H1 (cell line): ENCODE data around the gene NUDCD2. TPM values are rescaled to one million over a fixed set of nuclear protein-coding genes. Genes with fewer than 3 reads are reported as not detected.

Experiments used
- CTCF ChIA-PET: fragments of 300-600 bp; sonication (Branson Sonifier 250); formaldehyde crosslinking; loops from one replicate; lab custom pipeline; 2021; ENCODE audit not compliant: partially characterized antibody; lab: Charles Lee
- POLR2A ChIA-PET: fragments of 300-600 bp; sonication (Branson Sonifier 250); formaldehyde crosslinking; loops from one replicate; lab custom pipeline; 2021; ENCODE audit warnings: inconsistent platforms; ENCODE audit not compliant: partially characterized antibody; lab: Charles Lee
- DNase-seq, 2 experiments: peaks; one replicate each; pipeline versions ENCODE4 v3.0.0 to v3.0.0-alpha.2; 2010 to 2022; ENCODE audit warnings: low spot score in 2 of 2, low read depth in 1 of 2, mixed read lengths in 1 of 2
- FAIRE-seq: peaks from 2 replicates; lab custom pipeline; 2011; peaks lifted over from hg19 to GRCh38; lab: Jason Lieb, UNC
- H2AFZ ChIP-seq: 2 replicates; pipeline ENCODE4 v1.8.1; 2012; ENCODE audit warnings: low read length, inconsistent platforms
- H2AK5ac ChIP-seq: 2 replicates; pipeline ENCODE4 v1.6.1; 2013; ENCODE audit warnings: low read depth, low read length
- H2BK120ac ChIP-seq: replicated peaks from 2 replicates; pipeline ENCODE3; 2013; ENCODE audit warnings: low read depth, low read length, inconsistent platforms
- H2BK12ac ChIP-seq: 2 replicates; pipeline ENCODE4 v1.6.1; 2013; ENCODE audit warnings: low read depth, low read length
- H2BK15ac ChIP-seq: 2 replicates; pipeline ENCODE4 v1.6.1; 2013; ENCODE audit warnings: low read length
- H2BK20ac ChIP-seq: 2 replicates; pipeline ENCODE4 v1.6.1; 2013; ENCODE audit warnings: low read length
- H2BK5ac ChIP-seq: 2 replicates; pipeline ENCODE4 v1.6.1; 2013; ENCODE audit warnings: low read depth, low read length
- H3K14ac ChIP-seq: 2 replicates; pipeline ENCODE4 v1.6.1; 2013; ENCODE audit warnings: inconsistent platforms; ENCODE audit not compliant: insufficient read length
- H3K18ac ChIP-seq: 2 replicates; pipeline ENCODE4 v1.6.1; 2013; ENCODE audit warnings: low read length; ENCODE audit errors: extremely low read depth
- H3K23ac ChIP-seq: 2 replicates; pipeline ENCODE4 v1.6.1; 2013; ENCODE audit warnings: inconsistent platforms; ENCODE audit not compliant: insufficient read length
- H3K23me2 ChIP-seq: 2 replicates; pipeline ENCODE4 v1.6.1; 2013; ENCODE audit warnings: low read depth, low read length
- H3K27ac ChIP-seq: 2 replicates; pipeline ENCODE4 v1.6.1; 2011; ENCODE audit warnings: low read depth, low read length, inconsistent platforms
- H3K27me3 ChIP-seq, 4 experiments: replicated peaks in 1 of 4; 1 replicate in 1 of 4; 2 replicates in 3 of 4; pipeline versions ENCODE4 v1.6.1 to v1.8.1; 2011 to 2013; ENCODE audit warnings: low read length in 3 of 4, mild to moderate bottlenecking in 3 of 4, inconsistent platforms in 2 of 4, mixed read lengths in 2 of 4, moderate library complexity in 1 of 4; ENCODE audit not compliant: control insufficient read depth in 3 of 4, insufficient read depth in 3 of 4; ENCODE audit errors: extremely low read depth in 1 of 4
- H3K36me3 ChIP-seq, 4 experiments: 2 replicates each; pipeline versions ENCODE4 v1.6.1 to v1.8.1; 2011 to 2013; ENCODE audit warnings: mild to moderate bottlenecking in 4 of 4, low read length in 3 of 4, moderate library complexity in 2 of 4, control low read depth in 1 of 4, inconsistent platforms in 1 of 4; ENCODE audit not compliant: insufficient read depth in 4 of 4, control insufficient read depth in 2 of 4
- H3K4ac ChIP-seq: replicated peaks from 2 replicates; pipeline ENCODE3; 2013; ENCODE audit warnings: low read length, low read depth, mixed read lengths, inconsistent platforms; ENCODE audit not compliant: insufficient read length
- H3K4me1 ChIP-seq, 4 experiments: replicated peaks in 1 of 4; 1 replicate in 1 of 4; 2 replicates in 3 of 4; pipeline versions ENCODE4 v1.6.1 to v1.8.1; 2011 to 2013; ENCODE audit warnings: low read length in 3 of 4, inconsistent platforms in 2 of 4, mixed read lengths in 1 of 4; ENCODE audit not compliant: insufficient read depth in 4 of 4, control insufficient read depth in 3 of 4
- H3K4me2 ChIP-seq, 2 experiments: 2 replicates each; pipeline versions ENCODE4 v1.6.1 to v1.8.1; 2011 to 2013; ENCODE audit warnings: low read depth in 2 of 2, low read length in 2 of 2, control low read depth in 1 of 2, inconsistent platforms in 1 of 2, mild to moderate bottlenecking in 1 of 2; ENCODE audit not compliant: insufficient read depth in 1 of 2
- H3K4me3 ChIP-seq, 4 experiments: fragments of 200-600, 300-600 bp in 1 of 4; sonication (generic), shearing (Covaris generic), sonication (Bioruptor Twin) in 1 of 4; 2 replicates each; pipeline versions ENCODE4 v1.5.1 to v1.8.1; 2011 to 2016; ENCODE audit warnings: low read length in 4 of 4, low read depth in 3 of 4, control low read depth in 2 of 4, inconsistent platforms in 2 of 4, mild to moderate bottlenecking in 2 of 4, mixed read lengths in 1 of 4, moderate library complexity in 1 of 4; ENCODE audit not compliant: insufficient read depth in 2 of 4; ENCODE audit errors: extremely low read depth in 1 of 4
- H3K56ac ChIP-seq: replicated peaks from 2 replicates; pipeline ENCODE3; 2013; ENCODE audit warnings: low read depth, mild to moderate bottlenecking, mixed read lengths, low read length, inconsistent platforms; ENCODE audit not compliant: insufficient read length
- H3K79me1 ChIP-seq: 2 replicates; pipeline ENCODE4 v1.6.1; 2013; ENCODE audit warnings: low read depth, low read length, control low read depth
- H3K79me2 ChIP-seq, 2 experiments: 2 replicates each; pipeline versions ENCODE4 v1.6.1 to v1.8.1; 2012 to 2013; ENCODE audit warnings: low read length in 2 of 2, mild to moderate bottlenecking in 2 of 2, inconsistent platforms in 1 of 2; ENCODE audit not compliant: insufficient read depth in 2 of 2, control insufficient read depth in 1 of 2
- H3K9ac ChIP-seq, 4 experiments: replicated peaks in 1 of 4; 1 replicate in 1 of 4; 2 replicates in 3 of 4; pipeline versions ENCODE4 v1.6.1 to v1.8.1; 2011 to 2013; ENCODE audit warnings: low read depth in 3 of 4, low read length in 3 of 4, control low read depth in 2 of 4, mild to moderate bottlenecking in 2 of 4, moderate library complexity in 2 of 4, inconsistent platforms in 1 of 4; ENCODE audit errors: extremely low read depth in 1 of 4
- H3K9me3 ChIP-seq, 2 experiments: 2 replicates each; pipeline versions ENCODE4 v1.6.1 to v1.8.1; 2012 to 2013; ENCODE audit warnings: mild to moderate bottlenecking in 2 of 2, moderate library complexity in 2 of 2, control low read depth in 1 of 2, inconsistent platforms in 1 of 2, low read depth in 1 of 2, low read length in 1 of 2, mixed read lengths in 1 of 2; ENCODE audit not compliant: insufficient read depth in 2 of 2
- H4K20me1 ChIP-seq, 2 experiments: replicated peaks in 1 of 2; 2 replicates each; pipeline versions ENCODE3 to v1.8.1; 2011 to 2013; ENCODE audit warnings: inconsistent platforms in 2 of 2, low read length in 2 of 2, mild to moderate bottlenecking in 1 of 2; ENCODE audit not compliant: insufficient read depth in 2 of 2, control insufficient read depth in 1 of 2
- H4K5ac ChIP-seq: 2 replicates; pipeline ENCODE4 v1.6.1; 2013; ENCODE audit warnings: low read length, low read depth, mixed read lengths, inconsistent platforms; ENCODE audit not compliant: insufficient read length
- H4K8ac ChIP-seq: 2 replicates; pipeline ENCODE4 v1.8.0; 2013; ENCODE audit warnings: mild to moderate bottlenecking, moderate library complexity, low read length, inconsistent platforms; ENCODE audit not compliant: insufficient read depth; ENCODE audit errors: extremely low read depth
- H4K91ac ChIP-seq: replicated peaks from 2 replicates; pipeline ENCODE3; 2013; ENCODE audit warnings: low read length, mixed read lengths, inconsistent platforms; ENCODE audit not compliant: insufficient read length
- CBX8 ChIP-seq: fragments of 300-800, 300-1000 bp; sonication (generic); IDR thresholded peaks from 2 replicates; pipeline ENCODE4 v1.7.1; 2016; ENCODE audit warnings: low read depth, low read length, borderline replicate concordance
- CHD1 ChIP-seq: IDR thresholded peaks from 2 replicates; pipeline ENCODE4 v1.6.1; 2012; ENCODE audit warnings: low read depth, low read length, improper control_type of control experiment
- KDM5A ChIP-seq: fragments of 200-600 bp; IDR thresholded peaks from 2 replicates; pipeline ENCODE4 v1.7.1; 2012; ENCODE audit warnings: mild to moderate bottlenecking, low read length, inconsistent platforms, mixed read lengths
- POLR2A ChIP-seq, 2 experiments: IDR thresholded peaks; 1 replicate in 1 of 2; 2 replicates in 1 of 2; pipeline ENCODE4 v1.6.1; 2011; ENCODE audit warnings: low read depth in 2 of 2, low read length in 2 of 2, mild to moderate bottlenecking in 2 of 2; ENCODE audit errors: control extremely low read depth in 1 of 2
- POU5F1 ChIP-seq: IDR thresholded peaks from 2 replicates; pipeline ENCODE4 v1.6.1; 2011; ENCODE audit warnings: low read depth, mild to moderate bottlenecking, low read length, moderate library complexity
- polyA plus RNA-seq, 7 experiments: library from polyadenylated mRNA; depleted of rRNA in 3 of 7; stranded (reverse) in 5 of 7; unstranded in 2 of 7; fragments of >200 nt in 5 of 7; fragments of 200-250 nt in 2 of 7; gene quantifications; 1 replicate in 5 of 7; 2 replicates in 1 of 7; 4 replicates in 1 of 7; pipeline versions ENCODE4 v1.2.1 to v1.2.3, GENCODE V29; 2011 to 2013; ENCODE audit warnings: missing spikeins in 2 of 7, mixed read lengths in 2 of 7
- total RNA-seq: library from RNA; stranded (reverse); fragmentation: NEBNext Ultra II Directional; extraction: Animal tissue kit (Norgen Biotek cat#: 25700); gene quantifications from 2 replicates; pipeline ENCODE4 v1.2.1, GENCODE V29; 2021

Gene NUDCD2
- total and polyA plus RNA-seq, 2 of the 8 experiments (the other 6 are each of a cell fraction or from before 2014, with no cell fraction given): 12.2 to 59.5 TPM

GRCh38 chr5:163448491-163448890 is 11.4 kb downstream of the NUDCD2 start:
- no peaks in the 10 kb centered on the region for H3K4me1 ChIP-seq
- ChIA-PET POLR2A (interaction anchor here (1.4 to 5.0 kb wide), 2 partner anchors 11 to 12 kb away, joined by 6 to 61 read pairs; partner anchors contain the start of genes HMMR and NUDCD2), CTCF (interaction anchor here (1.1 kb wide), 1 partner anchor 12 kb away, joined by 3 read pairs; the partner anchor contains the start of genes HMMR and NUDCD2)
- H3K4me2 ChIP-seq: no peak overlapping the region
- no peak overlapping the region for H4K91ac ChIP-seq
- H2AK5ac ChIP-seq: no peak overlapping the region
- no peak for FAIRE-seq
- no peak overlapping the region for H3K4ac ChIP-seq
- H3K79me1 ChIP-seq: no peaks in the 10 kb centered on the region
- DNase-seq: no peak
- no peak overlapping the region for H3K4me3 ChIP-seq
- no peaks in the 10 kb centered on the region for H3K79me2 ChIP-seq
- no peak overlapping the region for H3K18ac ChIP-seq
- H2BK120ac ChIP-seq: no peak overlapping the region
- peaks cover 2 to 82% (median 39%) of the 10 kb centered on the region in 4 experiments; a peak in 6 of 8 replicates for H3K36me3 ChIP-seq
- no peak overlapping the region for H3K56ac ChIP-seq
- H3K23me2 ChIP-seq: no peaks in the 10 kb centered on the region
- peaks cover 0 to 3% of the 10 kb centered on the region in 2 experiments for H4K20me1 ChIP-seq
- no peak overlapping the region for H3K14ac ChIP-seq
- TF ChIP-seq KDM5A (no peak), CBX8 (no peak), POLR2A (IDR thresholded peaks at IDR 0.05; ENCODE audit: control extremely low read depth in 1 of 2, low read depth in 2 of 2, low read length in 2 of 2) (peak in 1 of 2 experiments; percentile 5; a peak in 1 of 3 replicates), CHD1 (no peak), POU5F1 (no peak)
- H4K8ac ChIP-seq: no peak overlapping the region
- no peak overlapping the region for H2BK5ac ChIP-seq
- no peak overlapping the region for H2BK20ac ChIP-seq
- no peak overlapping the region for H2BK12ac ChIP-seq
- H3K9me3 ChIP-seq: no peaks in the 10 kb centered on the region
- no peaks in the 10 kb centered on the region for H3K27me3 ChIP-seq
- H3K23ac ChIP-seq: no peak overlapping the region
- H3K9ac ChIP-seq: no peak overlapping the region
- H2AFZ ChIP-seq: no peak overlapping the region
- no peak overlapping the region for H3K27ac ChIP-seq
- no peak overlapping the region for H2BK15ac ChIP-seq
- H4K5ac ChIP-seq: no peak overlapping the region
